ENCODE data around the gene ITIH4. TPM values are rescaled to one million over a fixed set of nuclear protein-coding genes. Genes with fewer than 3 reads are reported as not detected.

Gene ITIH4
- total and polyA plus RNA-seq, 2 of the 13 experiments (the other 11 are each of a cell fraction or from before 2014, with no cell fraction given) = 2.7 to 5.3 TPM

- TF ChIP-seq SKI (IDR thresholded peaks at IDR 0.05; ENCODE audit: partially characterized antibody) = peak; percentile 8
- 0 out of 2 replicates have a peak, but pooled peaks have one; percentile 9 for TF ChIP-seq ZNF574 (CRISPR knock-in tag; IDR thresholded peaks at IDR 0.05)
- no peak for TF ChIP-seq ATF7 (IDR thresholded peaks at IDR 0.05)
- no peak for TF ChIP-seq ATF7 (CRISPR knock-in tag; IDR thresholded peaks at IDR 0.05)
- TF ChIP-seq MAFK (conservative IDR thresholded peaks at IDR 0.05 in 1 of 2, IDR thresholded peaks at IDR 0.05 in 1 of 2; ENCODE audit: low read length in 2 of 2) = 0 out of 4 replicates have a peak, but pooled peaks have one; percentile 8 to 25
- TF ChIP-seq ZNF784 (CRISPR knock-in tag; IDR thresholded peaks at IDR 0.05; ENCODE audit: borderline replicate concordance) = no peak
- peak; percentile 66; the same call in 1 of the 2 replicates for TF ChIP-seq MIXL1 (CRISPR knock-in tag; IDR thresholded peaks at IDR 0.05)
- no peak for TF ChIP-seq PHB2 (IDR thresholded peaks at IDR 0.05; ENCODE audit: partially characterized antibody)
- TF ChIP-seq DR1 (CRISPR knock-in tag; IDR thresholded peaks at IDR 0.05) = no peak
- TF ChIP-seq KLF12 (CRISPR knock-in tag; IDR thresholded peaks at IDR 0.05; ENCODE audit: borderline replicate concordance) = no peak
- TF ChIP-seq, protein P1, sequence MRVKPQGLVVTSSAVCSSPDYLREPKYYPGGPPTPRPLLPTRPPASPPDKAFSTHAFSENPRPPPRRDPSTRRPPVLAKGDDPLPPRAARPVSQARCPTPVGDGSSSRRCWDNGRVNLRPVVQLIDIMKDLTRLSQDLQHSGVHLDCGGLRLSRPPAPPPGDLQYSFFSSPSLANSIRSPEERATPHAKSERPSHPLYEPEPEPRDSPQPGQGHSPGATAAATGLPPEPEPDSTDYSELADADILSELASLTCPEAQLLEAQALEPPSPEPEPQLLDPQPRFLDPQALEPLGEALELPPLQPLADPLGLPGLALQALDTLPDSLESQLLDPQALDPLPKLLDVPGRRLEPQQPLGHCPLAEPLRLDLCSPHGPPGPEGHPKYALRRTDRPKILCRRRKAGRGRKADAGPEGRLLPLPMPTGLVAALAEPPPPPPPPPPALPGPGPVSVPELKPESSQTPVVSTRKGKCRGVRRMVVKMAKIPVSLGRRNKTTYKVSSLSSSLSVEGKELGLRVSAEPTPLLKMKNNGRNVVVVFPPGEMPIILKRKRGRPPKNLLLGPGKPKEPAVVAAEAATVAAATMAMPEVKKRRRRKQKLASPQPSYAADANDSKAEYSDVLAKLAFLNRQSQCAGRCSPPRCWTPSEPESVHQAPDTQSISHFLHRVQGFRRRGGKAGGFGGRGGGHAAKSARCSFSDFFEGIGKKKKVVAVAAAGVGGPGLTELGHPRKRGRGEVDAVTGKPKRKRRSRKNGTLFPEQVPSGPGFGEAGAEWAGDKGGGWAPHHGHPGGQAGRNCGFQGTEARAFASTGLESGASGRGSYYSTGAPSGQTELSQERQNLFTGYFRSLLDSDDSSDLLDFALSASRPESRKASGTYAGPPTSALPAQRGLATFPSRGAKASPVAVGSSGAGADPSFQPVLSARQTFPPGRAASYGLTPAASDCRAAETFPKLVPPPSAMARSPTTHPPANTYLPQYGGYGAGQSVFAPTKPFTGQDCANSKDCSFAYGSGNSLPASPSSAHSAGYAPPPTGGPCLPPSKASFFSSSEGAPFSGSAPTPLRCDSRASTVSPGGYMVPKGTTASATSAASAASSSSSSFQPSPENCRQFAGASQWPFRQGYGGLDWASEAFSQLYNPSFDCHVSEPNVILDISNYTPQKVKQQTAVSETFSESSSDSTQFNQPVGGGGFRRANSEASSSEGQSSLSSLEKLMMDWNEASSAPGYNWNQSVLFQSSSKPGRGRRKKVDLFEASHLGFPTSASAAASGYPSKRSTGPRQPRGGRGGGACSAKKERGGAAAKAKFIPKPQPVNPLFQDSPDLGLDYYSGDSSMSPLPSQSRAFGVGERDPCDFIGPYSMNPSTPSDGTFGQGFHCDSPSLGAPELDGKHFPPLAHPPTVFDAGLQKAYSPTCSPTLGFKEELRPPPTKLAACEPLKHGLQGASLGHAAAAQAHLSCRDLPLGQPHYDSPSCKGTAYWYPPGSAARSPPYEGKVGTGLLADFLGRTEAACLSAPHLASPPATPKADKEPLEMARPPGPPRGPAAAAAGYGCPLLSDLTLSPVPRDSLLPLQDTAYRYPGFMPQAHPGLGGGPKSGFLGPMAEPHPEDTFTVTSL (CRISPR knock-in tag; IDR thresholded peaks at IDR 0.05; ENCODE audit: borderline replicate concordance) = no peak
- TF ChIP-seq, protein P2, sequence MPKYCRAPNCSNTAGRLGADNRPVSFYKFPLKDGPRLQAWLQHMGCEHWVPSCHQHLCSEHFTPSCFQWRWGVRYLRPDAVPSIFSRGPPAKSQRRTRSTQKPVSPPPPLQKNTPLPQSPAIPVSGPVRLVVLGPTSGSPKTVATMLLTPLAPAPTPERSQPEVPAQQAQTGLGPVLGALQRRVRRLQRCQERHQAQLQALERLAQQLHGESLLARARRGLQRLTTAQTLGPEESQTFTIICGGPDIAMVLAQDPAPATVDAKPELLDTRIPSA (CRISPR knock-in tag; IDR thresholded peaks at IDR 0.05; ENCODE audit: borderline replicate concordance) = no peak
- TF ChIP-seq, protein P3, sequence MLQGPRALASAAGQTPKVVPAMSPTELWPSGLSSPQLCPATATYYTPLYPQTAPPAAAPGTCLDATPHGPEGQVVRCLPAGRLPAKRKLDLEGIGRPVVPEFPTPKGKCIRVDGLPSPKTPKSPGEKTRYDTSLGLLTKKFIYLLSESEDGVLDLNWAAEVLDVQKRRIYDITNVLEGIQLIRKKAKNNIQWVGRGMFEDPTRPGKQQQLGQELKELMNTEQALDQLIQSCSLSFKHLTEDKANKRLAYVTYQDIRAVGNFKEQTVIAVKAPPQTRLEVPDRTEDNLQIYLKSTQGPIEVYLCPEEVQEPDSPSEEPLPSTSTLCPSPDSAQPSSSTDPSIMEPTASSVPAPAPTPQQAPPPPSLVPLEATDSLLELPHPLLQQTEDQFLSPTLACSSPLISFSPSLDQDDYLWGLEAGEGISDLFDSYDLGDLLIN (CRISPR knock-in tag; IDR thresholded peaks at IDR 0.05; ENCODE audit: borderline replicate concordance) = no peak
- no peak for TF ChIP-seq ZMYM2 (CRISPR knock-in tag; IDR thresholded peaks at IDR 0.05)
- no peak for TF ChIP-seq SOX6 (IDR thresholded peaks at IDR 0.05)
- TF ChIP-seq SOX6 (CRISPR knock-in tag; IDR thresholded peaks at IDR 0.05) = peak; percentile 40
- no peak for TF ChIP-seq PITX1 (CRISPR knock-in tag; IDR thresholded peaks at IDR 0.05)
- TF ChIP-seq ELF3 (CRISPR knock-in tag; IDR thresholded peaks at IDR 0.05) = peak; percentile 40; the same call in 1 of the 2 replicates
- peak in 1 of 2 experiments; percentile 35; a peak in 1 of 4 replicates for TF ChIP-seq KLF16 (CRISPR knock-in tag; IDR thresholded peaks at IDR 0.05)
- no peak for TF ChIP-seq PRMT3 (CRISPR knock-in tag; IDR thresholded peaks at IDR 0.05; ENCODE audit: borderline replicate concordance, low read depth)
Measured at GRCh38 chr3:52851348-52851747, 20.9 kb upstream of the ITIH4 start (continued).

All from HepG2 (cell line).